Heart left ventricle (tissue), 16 donors: ENCODE results near the gene SNRPA. TPM values are rescaled to one million over a fixed set of nuclear protein-coding genes. Genes with fewer than 3 reads are reported as not detected.
A peak's percentile ranks its signal among the peaks of the same experiment; 100 is the strongest.
"Not testable (repeated sequence)": the region's sequence is repeated elsewhere in the genome, so short reads cannot be mapped to it uniquely, and the experiment has no call there.

Source experiments
- ATAC-seq, 4 donors: fragments of 200-7000 bp; cut with Tn5 transposase; one replicate each; pipeline ENCODE4 v1.9.1; 2020 to 2022; ENCODE audit warnings: moderate library complexity in 4 of 4, mild to moderate bottlenecking in 3 of 4, moderate number of reproducible peaks in 1 of 4
- DNase-seq, 5 donors: peaks; one replicate each; pipeline ENCODE4 v3.0.0-alpha.2; 2020
- H3K27ac ChIP-seq, 12 donors: fragments of 200-600 bp; sonication (generic) in 4 of 12; one replicate each; pipeline versions ENCODE4 v1.5.0 to v1.8.0; 2016 to 2022; ENCODE audit warnings: mild to moderate bottlenecking in 2 of 12
- H3K27me3 ChIP-seq, 9 donors: fragments of 200-600 bp; sonication (generic) in 2 of 9; one replicate each; pipeline versions ENCODE4 v1.5.1 to v1.8.0; 2016 to 2022; ENCODE audit warnings: mild to moderate bottlenecking in 3 of 9
- H3K36me3 ChIP-seq, 9 donors: fragments of 200-600 bp; sonication (generic) in 2 of 9; one replicate each; pipeline versions ENCODE4 v1.5.0 to v1.8.0; 2018 to 2022; ENCODE audit warnings: mild to moderate bottlenecking in 2 of 9
- H3K4me1 ChIP-seq, 12 donors: fragments of 200-600 bp; sonication (generic) in 4 of 12; one replicate each; pipeline versions ENCODE4 v1.5.0 to v1.8.0; 2016 to 2022; ENCODE audit warnings: mild to moderate bottlenecking in 3 of 12
- H3K4me3 ChIP-seq, 12 donors: fragments of 200-600 bp; sonication (generic) in 4 of 12; one replicate each; pipeline versions ENCODE4 v1.5.0 to v1.8.0; 2017 to 2022; ENCODE audit warnings: mild to moderate bottlenecking in 9 of 12, moderate library complexity in 4 of 12
- H3K9me3 ChIP-seq, 12 donors: fragments of 200-600 bp; sonication (generic) in 4 of 12; one replicate each; pipeline versions ENCODE4 v1.5.0 to v1.8.0; 2016 to 2022; ENCODE audit warnings: mild to moderate bottlenecking in 1 of 12
- CTCF ChIP-seq, 12 donors: fragments of 200-600 bp; sonication (generic) in 4 of 12; IDR thresholded peaks; one replicate each; pipeline versions ENCODE4 v1.5.0 to v1.8.0; 2018 to 2022; ENCODE audit warnings: antibody characterized with exemption in 12 of 12, mild to moderate bottlenecking in 5 of 12
- POLR2A ChIP-seq, 2 donors: fragments of 450-650 bp; IDR thresholded peaks; one replicate each; pipeline ENCODE4 v1.6.1; 2017; ENCODE audit warnings: antibody characterized with exemption in 2 of 2, mild to moderate bottlenecking in 2 of 2, moderate library complexity in 2 of 2
- WGBS, 4 donors: extraction: QIAGEN DNeasy Blood & Tissue Kit in 2 of 4; methylation state at CpG; one replicate each; pipeline versions ENCODE4 v1.1.5 to v1.1.7; 2013 to 2018; 5-methylcytosine and 5-hydroxymethylcytosine counted together
- intact Hi-C, 10 donors: fragments of 100-400 bp; cut with DNase I; formaldehyde crosslinking; loops; one replicate each; pipeline versions ENCODE4 v1.11.1 to v1.14.2; 2022
- polyA plus RNA-seq, 2 donors: library from polyadenylated mRNA; stranded (reverse); fragments of 200-250 nt; gene quantifications; one replicate each; pipeline ENCODE4 v1.2.3, GENCODE V29; 2013
- total RNA-seq, 9 donors: library from RNA; depleted of rRNA in 2 of 9; stranded (reverse); fragments of >200 nt in 2 of 9; fragmentation: NEBNext Ultra II Directional in 3 of 9; extraction: Animal tissue kit (Norgen Biotek cat#: 25700) in 3 of 9; gene quantifications; one replicate each; pipeline versions ENCODE4 v1.1.0 to v1.2.4, GENCODE V29; 2016 to 2023
- donor health status: ischemic (EF 13 %, LVEDD 7.1; RV severe dilation, severe dysfunction).
- donor health status: healthy with polysubstance abuse.
- donor health status: DM: no; HTN: yes; CAD: no.
- donor health status: DM: no; HTN: no; CAD: no.
- donor health status: ischemic (EF 25% LVEDD 6.9; RV normal size, moderate dysfunction).
- donor health status: ischemic (EF 25% LVEDD 5.7; RV mildly dilated, moderate dysfunction).
- donor health status: healthy.
- donor health status: DM: yes; HTN: yes; CAD: no.
- donor health status: ischemic (EF 35%, LVEDD 5.7; RV mildly dilated, moderate dysfunction).
- donor health status: nonischemic (EF 11% LVEDD 7.7; RV severe dilation, severe dysfunction).
- donor health status: DM: yes; HTN: yes; CAD: no.
- donor health status: PGD.
- donor health status: ischemic (EF 29% LVEDD 5.4; RV normal size, mild dysfunction).
- donor health status: nonischemic (EF 23%, LVEDD 6.1; RV moderate dilation, normal function).

SNRPA gene
- total and polyA plus RNA-seq, 11 donors = 22.5 to 50.2 (median 31.6) TPM

- DNase-seq (no peak), ATAC-seq (no peak)
- Histone ChIP-seq H3K27me3 (no peaks in the 10 kb centered on the region), H3K9me3 (no peaks in the 10 kb centered on the region), H3K4me3 (peak overlapping the region; percentile 67 to 94 (median 74)), H3K36me3 (peaks cover 0 to 17% (median 0%) of the 10 kb centered on the region in 9 donors), H3K27ac (peak overlapping the region; percentile 85 to 100 (median 98)), H3K4me1 (peaks cover 0 to 25% (median 13%) of the 10 kb centered on the region in 12 donors)
- intact Hi-C loops = loop anchor here in 3 of 10 donors (1.0 to 2.0 kb wide), 4 partner anchors 20 to 115 kb away; partner anchors contain the start of genes ACTMAP (in 2 of the 3) and SNRPA (in 1 of the 3)
- 9 to 15% (median 10%) methylated on average over 7 of the region's 7 CpGs for WGBS, 4 donors
- TF ChIP-seq POLR2A (IDR thresholded peaks at IDR 0.05) (no peak), CTCF (IDR thresholded peaks at IDR 0.05) (no peak)
Measured at GRCh38 chr19:40778706-40779284, 27.8 kb downstream of the SNRPA start.

GRCh38 chr19:40780582-40780981 lies 29.6 kb downstream of the SNRPA start:
- Histone ChIP-seq H3K27ac (no peak overlapping the region), H3K4me1 (peaks cover 0 to 25% (median 13%) of the 10 kb centered on the region in 12 donors), H3K4me3 (no peak overlapping the region), H3K9me3 (no peaks in the 10 kb centered on the region), H3K27me3 (no peaks in the 10 kb centered on the region), H3K36me3 (peaks cover 0 to 29% (median 4%) of the 10 kb centered on the region in 9 donors)
- intact Hi-C loops = no loop called here
- 93 to 98% (median 96%) methylated on average over 5 of the region's 5 CpGs for WGBS, 4 donors
- ATAC-seq (no peak), DNase-seq (no peak)
- TF ChIP-seq CTCF (IDR thresholded peaks at IDR 0.05) (no peak), POLR2A (IDR thresholded peaks at IDR 0.05) (no peak)

- intact Hi-C loops = no loop called here
- WGBS, 4 donors = 95 to 97% (median 97%) methylated on average over 7 of the region's 7 CpGs
- ATAC-seq (no peak), DNase-seq (no peak)
- no peaks in the 10 kb centered on the region for H3K9me3 ChIP-seq
- no peak overlapping the region for H3K27ac ChIP-seq
- no peak overlapping the region for H3K4me3 ChIP-seq
- peaks cover 0 to 24% (median 13%) of the 10 kb centered on the region in 12 donors for H3K4me1 ChIP-seq
- H3K27me3 ChIP-seq = no peaks in the 10 kb centered on the region
- peaks cover 0 to 29% (median 4%) of the 10 kb centered on the region in 9 donors for H3K36me3 ChIP-seq
- TF ChIP-seq POLR2A (IDR thresholded peaks at IDR 0.05) (no peak), CTCF (IDR thresholded peaks at IDR 0.05) (no peak)
Measured at GRCh38 chr19:40781140-40781539, 30.1 kb downstream of the SNRPA start.

- H3K4me3 ChIP-seq = no peak overlapping the region
- 90 to 96% (median 92%) methylated on average over 11 to 14 of the region's 14 CpGs for WGBS, 4 donors
- intact Hi-C loops = no loop called here
- TF ChIP-seq POLR2A (IDR thresholded peaks at IDR 0.05) (no peak), CTCF (IDR thresholded peaks at IDR 0.05) (no peak)
- DNase-seq (no peak), ATAC-seq (no peak)
- peaks cover 0 to 10% (median 6%) of the 10 kb centered on the region in 12 donors for H3K4me1 ChIP-seq
- H3K9me3 ChIP-seq = no peaks in the 10 kb centered on the region
- no peaks in the 10 kb centered on the region for H3K27me3 ChIP-seq
- H3K36me3 ChIP-seq = peaks cover 0 to 48% (median 12%) of the 10 kb centered on the region in 9 donors
- H3K27ac ChIP-seq = no peak overlapping the region
Measured at GRCh38 chr19:40783711-40784110, 32.7 kb downstream of the SNRPA start.

GRCh38 chr19:40784146-40784545 lies 33.1 kb downstream of the SNRPA start:
- H3K4me3 ChIP-seq, H3K4me1 ChIP-seq, ATAC-seq, H3K27me3 ChIP-seq, H3K27ac ChIP-seq, intact Hi-C loops, DNase-seq, H3K9me3 ChIP-seq: not testable (repeated sequence)
- H3K36me3 ChIP-seq = peaks cover 0 to 52% (median 12%) of the 10 kb centered on the region in 9 donors
- WGBS, 4 donors = 94 to 100% (median 97%) methylated on average over 1 to 2 of the region's 2 CpGs
